Measurements from ENCODE around the gene KIAA1328.
"Not testable (repeated sequence)": the region's sequence is repeated elsewhere in the genome, so short reads cannot be mapped to it uniquely, and the experiment has no call there.

The KIAA1328 gene

DNA sequence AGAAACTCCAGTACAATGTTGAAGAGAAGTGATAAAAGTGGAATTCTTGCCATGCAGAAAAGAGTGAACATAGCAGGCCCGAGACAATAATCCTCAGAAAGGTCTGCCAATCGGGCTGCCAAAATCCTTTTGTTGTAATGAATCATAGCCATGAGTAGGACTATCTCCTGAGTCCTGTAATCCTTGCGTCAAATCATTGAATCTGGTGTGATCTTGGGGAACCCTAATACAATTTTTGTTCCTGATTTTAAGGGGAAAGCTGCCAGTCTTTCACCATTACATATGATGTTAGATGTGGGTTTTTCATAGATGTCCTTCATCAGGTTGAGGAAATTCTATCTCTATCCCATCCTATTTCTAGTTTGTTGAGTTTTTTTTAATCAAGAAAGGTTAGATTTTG, 2.4 kb upstream of the KIAA1328 start:
- ATAC-seq = no peak

DNA sequence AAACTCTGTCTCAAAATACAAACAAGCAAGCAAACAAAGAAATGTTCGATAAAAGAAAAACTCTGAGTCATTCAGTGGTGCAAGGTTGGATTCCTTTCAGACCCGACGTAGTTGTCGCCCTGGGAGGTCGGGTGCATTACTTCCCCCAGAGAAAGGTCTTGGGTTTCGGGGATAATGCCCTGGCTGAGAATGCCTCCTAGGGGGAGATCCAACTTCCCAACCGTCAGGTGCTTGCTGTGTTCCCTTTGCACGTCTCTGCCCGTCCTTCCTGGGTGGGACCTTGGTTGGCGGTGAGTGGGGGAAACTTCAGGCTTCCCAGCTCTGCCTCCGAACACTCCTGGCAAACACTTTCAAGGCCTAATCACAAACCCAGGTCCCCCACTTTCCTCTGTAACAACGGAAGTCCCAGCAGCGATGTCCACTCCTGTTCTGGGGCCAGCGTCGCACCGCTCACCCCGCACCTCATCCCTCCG, 734 bp upstream of the KIAA1328 start:
- no peak for ATAC-seq

DNA sequence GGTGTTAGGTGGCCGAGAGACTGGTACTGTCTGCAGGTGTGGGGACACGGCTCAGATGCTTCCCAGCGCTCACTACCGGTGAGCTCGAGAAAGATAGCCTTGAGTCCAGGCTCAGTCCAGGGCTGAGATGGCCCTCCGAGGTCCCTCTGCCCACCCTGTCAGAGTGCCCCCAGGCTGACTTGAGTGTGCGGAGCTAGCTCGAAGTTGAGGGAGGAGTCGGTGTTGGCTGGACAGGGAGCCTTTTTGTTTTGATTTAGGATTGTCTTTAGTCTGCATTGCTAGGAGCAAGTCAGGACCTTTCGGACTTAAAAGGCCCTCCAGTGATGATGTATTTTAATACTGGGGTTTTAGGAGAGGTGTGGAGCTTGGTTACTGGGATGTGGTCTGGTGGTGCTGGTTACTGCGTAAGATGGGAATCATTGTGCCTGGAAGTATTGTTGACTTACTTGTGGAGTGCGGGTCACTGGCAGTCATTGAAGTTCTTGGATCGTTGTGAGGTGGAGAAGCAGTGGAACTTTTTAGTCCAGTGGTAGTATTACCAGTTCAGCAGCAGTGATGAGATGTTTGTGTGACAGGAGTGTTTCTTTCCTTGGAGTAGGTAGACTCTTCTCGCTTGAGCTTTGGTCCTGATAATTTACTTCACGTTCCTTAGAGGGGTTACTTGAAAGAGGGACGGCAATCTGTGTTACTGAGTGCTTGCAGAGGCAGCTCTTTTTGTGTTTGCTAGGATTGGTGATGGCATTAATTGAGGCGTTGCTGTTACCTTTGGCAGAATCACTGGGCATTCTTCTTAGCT, 633 bp downstream of the KIAA1328 start:
- ATAC-seq = no peak

DNA sequence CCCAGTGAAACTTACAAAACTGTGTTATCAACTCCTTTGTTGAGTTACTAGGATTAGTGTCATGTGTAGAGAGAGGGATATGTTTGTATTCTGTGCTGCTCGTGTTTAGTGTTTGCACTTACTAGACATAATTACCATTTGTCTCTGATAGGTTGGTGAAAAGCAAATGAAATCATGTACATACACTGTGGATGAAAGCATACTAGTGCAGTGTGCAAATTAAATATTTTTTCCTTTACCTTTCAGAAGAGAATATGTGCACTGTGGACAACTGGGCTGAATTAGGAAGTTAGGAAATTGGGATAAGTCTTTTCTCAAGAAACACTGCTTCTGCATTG, 1.2 kb downstream of the KIAA1328 start:
- no peak for ATAC-seq

DNA sequence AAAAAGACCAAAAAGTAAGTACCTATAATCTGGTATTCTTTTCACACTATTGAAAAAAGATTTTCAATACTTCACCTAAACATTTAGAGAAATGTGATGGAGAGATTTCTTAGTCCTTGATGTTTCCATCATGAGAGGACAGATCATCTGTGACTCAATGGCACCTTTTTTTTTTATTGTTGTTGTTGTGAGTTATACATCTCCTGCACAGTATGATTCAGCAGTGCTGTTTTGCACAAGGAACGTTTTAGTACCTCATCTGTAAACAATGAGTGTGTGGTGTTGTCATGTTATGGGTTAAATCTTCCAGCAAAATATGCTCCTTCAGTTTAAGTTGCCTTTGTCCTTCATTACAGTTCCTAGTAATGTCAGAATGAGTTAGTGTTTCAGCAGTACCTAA, 2.2 kb downstream of the KIAA1328 start:
- ATAC-seq = peak; percentile 5 to 22

DNA sequence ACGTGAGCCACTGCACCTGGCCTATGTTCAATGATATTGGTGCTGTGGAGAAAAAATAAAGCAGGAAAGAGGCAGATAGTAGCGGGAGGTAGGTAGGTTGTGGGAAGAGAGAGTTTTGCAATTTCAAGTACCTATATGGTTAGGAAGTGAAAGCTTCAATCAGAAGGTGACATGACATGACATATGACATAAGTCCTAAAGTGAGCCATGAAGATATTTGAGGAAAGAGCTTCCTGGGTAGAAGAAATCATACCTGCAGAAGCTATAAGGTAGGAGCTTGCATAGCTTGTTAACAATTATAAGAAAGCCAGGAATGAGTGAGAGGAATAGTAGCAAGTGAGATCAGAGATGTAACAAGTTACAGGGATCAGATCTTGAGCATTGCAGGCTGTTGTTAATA, 4.2 kb downstream of the KIAA1328 start:
- ATAC-seq = no peak

DNA sequence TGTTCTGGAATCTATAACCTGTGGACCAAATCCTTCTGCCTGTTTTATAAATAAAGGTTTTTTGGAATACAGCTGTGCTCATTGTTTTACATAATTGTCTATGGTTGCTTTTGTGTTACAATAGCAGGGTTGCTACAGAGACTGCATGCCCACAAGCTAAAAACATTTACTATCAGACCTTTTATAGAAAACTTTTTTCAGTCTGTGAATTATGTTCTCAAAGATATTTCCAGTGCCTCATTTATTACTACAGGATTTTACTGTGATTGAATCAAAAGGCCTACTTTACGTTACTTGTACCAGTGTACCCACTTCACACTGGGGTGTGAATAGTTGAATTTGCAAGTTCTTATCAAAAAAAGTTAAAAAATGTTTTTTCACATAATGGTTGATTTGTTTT, 7.0 kb downstream of the KIAA1328 start:
- ATAC-seq = no peak

DNA sequence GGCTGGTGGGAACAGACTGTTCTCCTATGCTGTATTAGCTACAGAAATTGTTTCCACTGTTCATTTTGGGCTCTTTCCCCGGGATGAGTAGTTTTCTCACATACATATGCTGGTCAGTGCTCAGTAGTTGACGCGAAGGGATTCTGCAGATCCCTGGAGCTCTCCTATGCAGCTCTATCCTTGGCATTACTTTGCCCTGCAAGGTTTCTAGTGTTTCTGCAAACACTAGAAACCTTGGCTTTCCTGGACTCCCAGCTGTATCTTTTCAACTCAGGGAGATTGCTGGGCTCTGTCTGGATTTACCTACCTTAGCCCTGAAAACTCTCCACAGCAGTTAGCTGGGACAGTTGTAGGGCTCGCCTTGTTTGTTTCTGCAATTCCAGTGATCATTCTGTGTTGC, 10.9 kb downstream of the KIAA1328 start:
- no peak for ATAC-seq

DNA sequence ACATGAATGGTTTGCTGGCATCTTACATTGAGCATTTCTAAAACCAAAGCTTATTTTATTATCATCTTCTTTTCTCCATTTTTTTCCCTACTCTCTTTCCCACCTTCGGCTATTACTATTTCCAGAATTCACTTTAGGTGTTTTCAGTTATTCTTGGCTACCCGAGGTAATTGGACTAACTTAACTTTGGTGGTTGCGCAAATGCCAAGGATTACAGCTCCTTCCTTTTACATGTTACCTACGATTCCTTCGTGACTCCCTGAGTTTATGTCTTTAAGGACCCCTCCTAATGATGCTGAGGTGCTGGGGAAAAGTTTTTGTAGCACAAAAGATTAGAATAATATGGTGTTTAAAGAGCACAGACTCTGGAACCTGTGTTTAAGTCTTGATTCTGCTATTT, 14.3 kb downstream of the KIAA1328 start:
- no peak for ATAC-seq

DNA sequence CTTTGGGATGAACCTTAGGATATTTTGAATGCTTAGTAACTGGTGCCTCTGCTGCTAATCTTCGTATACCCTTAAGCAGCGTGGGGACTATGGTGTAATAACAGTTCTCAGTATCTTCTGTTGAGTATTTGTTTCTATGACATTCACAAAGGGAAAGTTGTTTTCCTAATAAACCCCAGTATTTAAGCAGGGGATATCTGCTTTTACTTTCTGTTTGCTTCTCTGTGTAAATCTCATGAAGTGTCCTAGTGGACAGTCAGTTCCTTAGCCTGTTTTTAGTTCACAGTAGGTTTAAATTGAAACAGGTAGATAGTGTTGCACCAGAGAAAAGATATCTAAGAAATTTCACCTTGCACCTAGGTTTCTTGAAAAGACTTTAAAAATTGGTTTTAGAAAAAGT, 14.9 kb downstream of the KIAA1328 start:
- peak in 1 of 2 donors; percentile 13 for ATAC-seq

DNA sequence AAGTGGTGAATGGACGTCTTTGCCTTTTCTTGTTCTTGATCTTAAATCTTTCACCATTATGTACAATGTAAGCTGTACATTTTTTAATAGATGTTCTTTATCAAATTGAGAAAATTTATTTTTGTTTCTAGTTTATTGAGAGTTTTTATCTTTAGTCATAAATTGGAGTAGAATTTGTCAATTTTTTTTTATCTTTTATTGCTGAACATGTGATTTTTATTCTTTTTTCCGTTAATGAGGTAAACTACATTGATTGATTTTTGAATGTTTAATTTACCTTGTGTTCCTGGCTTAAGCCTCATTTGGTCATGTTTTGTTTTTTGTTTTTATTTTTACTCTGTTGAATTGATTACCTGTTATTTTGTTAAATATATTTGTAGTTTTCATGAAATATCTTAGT, 19.7 kb downstream of the KIAA1328 start:
- ATAC-seq = no peak

DNA sequence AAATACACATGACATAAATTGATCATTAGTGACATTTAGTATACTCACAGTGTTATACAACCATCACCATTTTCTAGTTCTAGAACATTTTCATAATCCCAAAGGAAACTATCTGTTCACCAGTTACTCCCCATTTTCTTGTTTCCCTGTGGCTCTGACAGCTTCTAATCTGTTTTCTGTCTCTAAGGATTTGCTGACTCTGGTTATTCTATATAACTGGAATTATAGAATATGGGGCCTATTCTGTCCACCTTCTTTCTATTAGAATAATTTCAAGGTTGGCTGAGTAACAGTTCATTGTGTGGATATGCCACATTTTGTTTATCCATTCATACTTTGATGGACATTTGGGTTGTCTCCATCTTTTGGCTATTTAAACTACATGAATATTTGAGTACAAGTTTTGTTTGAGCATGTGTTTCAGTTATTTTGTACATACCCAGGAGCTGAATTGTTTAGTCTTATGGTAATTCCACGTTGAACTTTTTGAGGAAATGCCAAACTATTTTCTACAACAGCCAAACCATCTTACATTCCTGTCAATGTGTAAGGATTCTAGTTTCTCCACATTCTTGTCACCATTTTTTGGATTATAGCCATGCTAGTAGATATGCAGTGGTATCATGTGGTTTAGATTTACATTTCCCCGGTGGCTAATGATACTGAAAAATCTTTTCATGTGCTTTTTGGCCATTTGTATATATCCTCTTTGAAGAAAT, 20.5 kb downstream of the KIAA1328 start:
- ATAC-seq = no peak

DNA sequence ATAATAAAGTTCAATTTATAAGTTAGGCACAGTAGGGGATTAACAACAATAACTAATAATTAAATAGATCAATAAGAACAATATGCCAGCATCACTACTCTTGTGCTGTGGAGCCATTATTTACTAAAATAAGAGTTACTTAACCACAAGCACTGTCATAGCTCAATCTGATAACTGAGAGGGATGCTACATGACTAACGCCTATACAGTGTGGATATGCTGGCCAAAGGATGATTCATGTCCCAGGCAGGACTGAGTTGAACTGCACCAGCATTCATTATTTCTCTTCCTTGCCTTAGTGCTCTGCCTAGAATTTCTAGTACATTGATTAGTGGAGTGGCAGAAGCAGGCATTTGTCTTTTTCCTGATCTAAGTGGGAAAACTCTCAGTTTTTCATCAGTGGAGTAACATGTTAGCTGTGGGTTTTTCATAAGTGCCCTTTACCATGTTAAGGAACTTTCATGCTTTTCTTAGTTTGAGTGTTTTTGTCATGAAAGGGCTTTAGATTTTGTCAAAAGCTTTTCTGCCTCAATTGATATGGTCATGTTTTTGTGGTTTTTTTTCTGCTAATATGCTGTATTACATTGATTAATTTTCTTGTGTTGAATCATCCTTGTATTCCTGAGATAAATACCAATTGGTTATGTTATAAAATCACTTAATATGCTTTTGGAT, 21.7 kb downstream of the KIAA1328 start:
- ATAC-seq = peak; percentile 93 to 95

DNA sequence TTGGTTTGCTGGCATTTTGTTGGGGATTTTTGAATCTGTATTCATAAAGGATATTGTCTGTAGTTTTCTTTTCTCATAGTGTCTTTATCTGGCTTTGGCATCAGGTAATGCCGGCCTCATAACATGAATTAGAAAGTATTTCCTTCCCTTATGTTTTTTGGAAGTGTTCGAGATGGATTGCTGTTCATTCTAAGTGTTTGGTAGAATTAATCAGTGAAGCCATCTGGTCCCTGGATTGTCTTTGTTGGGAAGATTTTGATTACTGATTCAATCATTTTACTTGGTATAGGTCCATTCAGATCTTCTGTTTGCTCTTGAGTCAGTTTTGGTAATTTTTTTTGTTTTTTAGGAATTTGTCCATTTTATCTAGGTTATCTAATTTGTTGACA, 22.3 kb downstream of the KIAA1328 start:
- ATAC-seq = no peak

DNA sequence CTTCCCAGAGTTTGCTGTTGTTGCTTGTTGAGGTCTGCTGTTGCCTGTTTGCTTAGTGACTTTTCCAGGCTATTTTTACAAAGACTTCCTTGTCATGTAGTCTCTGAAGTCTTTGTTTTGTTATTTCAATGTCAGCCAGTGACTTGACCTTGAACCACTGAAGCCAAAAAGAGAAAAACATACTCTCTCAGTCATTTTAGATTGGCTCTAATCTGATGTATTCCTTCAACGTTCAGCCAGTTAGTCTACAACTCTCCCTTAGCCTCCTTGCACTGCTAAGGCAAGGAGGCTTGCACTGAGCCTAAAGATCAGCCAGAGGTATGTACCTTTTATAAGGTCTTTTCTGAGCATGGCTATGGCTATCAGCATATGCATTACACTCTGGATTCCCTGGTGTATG, 27.9 kb downstream of the KIAA1328 start:
- ATAC-seq = no peak

DNA sequence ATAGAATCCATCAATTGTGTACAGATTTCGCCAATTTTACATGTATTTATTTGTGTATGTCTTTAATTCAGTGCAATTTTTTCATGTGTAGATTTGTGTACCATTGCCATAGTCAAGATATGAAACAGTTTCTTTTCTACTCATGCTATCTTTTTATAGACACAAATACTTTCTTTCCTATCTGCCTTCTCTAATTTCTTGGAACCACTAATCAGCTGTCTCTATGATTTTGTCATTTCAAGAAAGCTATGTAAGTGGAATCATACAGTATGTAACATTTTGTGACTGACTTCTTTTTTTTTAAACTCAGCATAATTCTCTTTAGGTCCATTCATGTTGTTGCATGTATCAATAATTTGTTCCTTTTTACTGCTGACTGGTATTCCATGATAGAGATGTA, 33.3 kb downstream of the KIAA1328 start:
- ATAC-seq = peak in 1 of 2 donors; percentile 60

DNA sequence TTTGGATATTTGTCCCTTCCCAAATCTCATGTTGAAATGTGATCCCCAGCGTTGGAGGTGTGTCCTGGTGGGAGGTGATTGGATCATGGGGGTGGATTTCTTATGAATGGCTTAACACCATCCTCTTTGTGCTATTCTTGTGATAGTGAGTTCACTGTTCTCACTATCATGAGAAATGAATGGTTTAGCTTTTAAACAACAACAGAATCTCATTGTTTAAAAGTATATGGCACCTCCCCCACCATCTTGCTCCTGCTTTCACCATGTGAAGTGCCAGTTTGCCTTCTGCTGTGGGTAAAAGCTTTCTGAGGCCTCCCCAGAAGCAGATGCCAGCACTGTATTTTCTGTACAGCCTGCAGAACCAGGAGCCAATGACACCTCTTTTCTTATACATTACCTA, 38.1 kb downstream of the KIAA1328 start:
- ATAC-seq = no peak

DNA sequence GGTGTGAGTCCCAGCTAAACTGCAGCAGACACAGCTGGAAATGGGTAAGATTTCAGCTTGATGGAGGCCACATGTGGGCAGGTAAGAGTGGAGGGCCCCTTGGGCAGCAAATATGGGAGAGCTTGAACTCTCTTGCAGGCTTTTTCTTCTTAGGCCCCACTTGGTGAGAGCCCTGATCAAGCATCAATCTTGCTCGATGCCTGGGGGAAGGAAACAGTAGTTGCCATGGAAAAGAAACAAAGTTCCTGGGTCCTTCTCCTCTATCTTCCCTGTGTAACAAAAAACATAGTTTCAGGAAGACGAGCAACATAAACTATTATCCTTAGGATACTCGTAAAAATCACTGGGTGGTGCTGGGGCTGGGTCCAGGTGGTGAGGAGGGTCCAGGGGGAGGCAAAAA, 42.9 kb downstream of the KIAA1328 start:
- no peak for ATAC-seq

DNA sequence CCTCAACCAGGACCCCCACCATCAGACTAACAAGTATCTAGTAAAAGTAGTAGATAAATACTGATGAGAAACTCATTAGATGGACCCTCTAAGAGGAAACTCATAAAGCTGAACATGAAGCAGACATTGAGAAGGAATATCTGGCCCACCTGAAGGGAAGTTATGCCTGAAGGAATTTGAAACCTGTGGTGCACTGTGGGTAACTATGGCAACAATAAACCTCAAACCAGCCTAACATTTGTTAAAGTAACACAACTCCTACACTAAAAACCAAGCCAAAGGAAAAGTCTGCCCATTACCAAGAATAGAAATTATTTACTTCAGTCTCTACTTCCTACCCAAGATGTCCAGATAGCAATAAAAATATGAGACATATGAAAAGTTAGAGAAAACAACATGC, 43.4 kb downstream of the KIAA1328 start:
- no peak for ATAC-seq

DNA sequence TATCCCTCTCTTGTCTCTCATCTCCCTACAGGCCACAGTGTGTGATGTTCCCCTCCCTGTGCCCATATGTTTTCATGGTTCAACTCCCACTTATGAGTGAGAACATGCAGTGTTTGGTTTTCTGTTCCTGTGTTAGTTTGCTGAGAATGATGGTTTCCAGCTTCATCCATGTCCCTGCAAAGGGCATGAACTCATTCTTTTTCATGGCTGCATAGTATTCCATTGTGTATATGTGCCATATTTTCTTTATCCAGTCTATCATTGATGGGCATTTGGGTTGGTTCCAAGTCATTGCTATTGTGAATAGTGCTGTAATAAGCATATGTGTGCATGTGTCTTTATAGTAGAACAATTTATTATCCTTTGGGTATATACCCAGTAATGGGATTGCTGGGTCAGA, 44.9 kb downstream of the KIAA1328 start:
- ATAC-seq = not testable (repeated sequence)

DNA sequence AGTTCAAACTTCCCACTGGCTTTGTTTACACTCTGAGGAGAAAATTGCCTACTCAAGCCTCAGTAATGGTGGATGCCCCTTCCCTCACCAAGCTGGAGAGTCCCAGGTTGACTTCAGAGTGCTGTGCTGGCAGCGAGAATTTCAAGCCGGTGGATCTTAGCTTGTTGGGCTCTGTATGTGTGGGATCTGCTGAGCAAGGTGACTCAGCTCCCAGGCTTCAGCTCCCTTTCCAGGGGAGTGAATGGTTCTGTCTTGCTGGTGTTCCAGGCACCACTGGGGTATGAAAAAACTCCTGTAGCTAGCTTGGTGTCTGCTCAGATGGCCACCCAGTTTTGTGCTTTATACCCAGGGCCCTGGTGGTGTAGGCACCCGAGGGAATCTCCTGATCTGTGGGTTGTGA, 50.9 kb downstream of the KIAA1328 start:
- not testable (repeated sequence) for ATAC-seq

DNA sequence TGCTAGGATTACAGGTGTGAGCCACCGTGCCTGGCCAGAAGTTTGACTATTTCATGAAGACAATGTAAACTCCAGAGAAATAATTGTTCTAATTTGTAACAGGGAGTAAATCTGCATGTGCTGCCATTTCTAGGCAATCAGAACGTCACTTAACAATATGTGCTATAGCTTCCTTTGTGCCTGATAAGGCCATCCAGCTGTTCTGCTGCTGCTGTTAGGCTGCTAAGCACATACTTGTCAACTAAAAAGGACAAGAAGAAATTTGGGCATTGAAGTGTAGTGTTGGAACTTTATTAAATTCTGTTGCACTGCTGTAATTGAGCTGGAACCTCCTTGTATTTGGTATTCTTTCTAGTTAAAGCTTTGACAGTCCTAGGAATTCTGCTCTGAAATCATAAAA, 57.1 kb downstream of the KIAA1328 start:
- no peak for ATAC-seq

DNA sequence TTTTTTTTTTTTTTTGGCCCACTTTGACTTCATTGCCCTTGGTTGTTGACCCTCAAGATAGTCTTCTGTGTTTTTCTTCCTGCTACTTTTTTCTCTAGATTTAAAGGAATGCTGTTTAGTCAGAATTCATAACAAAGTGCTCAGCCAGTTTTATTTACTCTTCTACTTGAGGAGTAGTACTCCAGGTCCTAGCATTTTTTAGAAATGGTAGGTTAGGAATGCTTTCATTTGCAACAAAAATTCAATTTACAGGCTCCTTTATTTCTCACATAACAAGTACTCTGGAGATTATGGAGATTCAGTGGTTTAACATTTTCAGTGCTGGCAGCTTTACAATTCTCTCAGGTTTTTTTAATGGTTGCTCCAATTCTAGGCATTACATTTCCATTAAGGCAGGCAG, 58.2 kb downstream of the KIAA1328 start:
- ATAC-seq = no peak

DNA sequence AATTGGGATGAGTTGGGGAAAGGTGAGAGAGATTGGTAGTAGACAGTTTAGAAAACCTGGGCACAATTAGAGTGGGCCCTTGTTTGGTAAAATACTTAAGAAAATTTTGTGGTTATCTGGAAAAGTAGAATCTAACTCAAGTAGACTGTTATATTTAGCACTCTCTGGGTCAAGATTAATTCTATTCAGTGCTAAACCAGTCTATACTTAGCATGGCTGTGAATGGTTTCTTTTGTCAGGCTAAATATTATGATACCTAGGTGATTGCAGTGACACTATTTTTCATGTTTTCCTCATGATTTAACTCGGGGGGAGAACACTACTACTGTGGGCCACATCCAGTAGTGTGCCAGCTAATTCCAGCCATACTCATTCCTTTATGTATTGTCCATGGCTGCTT, 58.9 kb downstream of the KIAA1328 start:
- no peak for ATAC-seq
